HepG2 (cell line): ENCODE measurements around the gene PKM. TPM values are rescaled to one million over a fixed set of nuclear protein-coding genes. Genes with fewer than 3 reads are reported as not detected.
"Not testable (repeated sequence)": the region's sequence is repeated elsewhere in the genome, so short reads cannot be mapped to it uniquely, and the experiment has no call there.

Experiments
- ATAC-seq: fragments of 200-7000 bp; cut with Tn5 transposase; 3 replicates; pipeline ENCODE4 v1.9.1; 2020; ENCODE audit warnings: mild to moderate bottlenecking, moderate library complexity
- BruUV-seq: library from RNA; stranded (reverse); fragments of 400-500 nt; replicated peaks from 2 replicates; lab custom pipeline; 2021; lab: Mats Ljungman, UMichigan
- CTCF ChIA-PET: fragments of 300-600 bp; formaldehyde crosslinking; extraction: SDS; loops from one replicate; lab custom pipeline; 2021; ENCODE audit warnings: low total read pairs, inconsistent platforms, low intra/inter-chr PET ratio; lab: Yijun Ruan, JAX
- POLR2A ChIA-PET: fragments of 350-600 bp; sonication (Branson Sonifier 250); formaldehyde crosslinking; loops from one replicate; lab custom pipeline; 2020; ENCODE audit warnings: antibody characterized with exemption, inconsistent platforms; lab: Yijun Ruan, JAX
- DNase-seq: peaks from one replicate; pipeline ENCODE4 v3.0.0-alpha.2; 2015; ENCODE audit warnings: low spot score
- FAIRE-seq: peaks from 3 replicates; lab custom pipeline; 2011; peaks lifted over from hg19 to GRCh38; lab: Jason Lieb, UNC
- H2AFZ ChIP-seq: one replicate; pipeline ENCODE4 v1.6.1; 2011; ENCODE audit warnings: low read length, inconsistent platforms
- H3K27ac ChIP-seq: fragments of 300-600 bp; 3 replicates; pipeline ENCODE4 v1.8.0; 2011; ENCODE audit warnings: mixed run types, mild to moderate bottlenecking, mixed read lengths, low read length, inconsistent platforms; ENCODE audit not compliant: insufficient read depth; ENCODE audit errors: extremely low read length
- H3K27me3 ChIP-seq, 2 experiments: fragments of 200-600 bp in 1 of 2; 2 replicates in 1 of 2; 3 replicates in 1 of 2; pipeline versions ENCODE4 v1.6.0 to v1.8.0; 2011; ENCODE audit warnings: low read length in 2 of 2, mild to moderate bottlenecking in 2 of 2, moderate library complexity in 2 of 2, inconsistent platforms in 1 of 2; ENCODE audit not compliant: insufficient read depth in 2 of 2, control insufficient read depth in 1 of 2
- H3K36me3 ChIP-seq, 2 experiments: fragments of 200-600 bp in 1 of 2; replicated peaks in 1 of 2; 2 replicates in 1 of 2; 3 replicates in 1 of 2; pipeline versions ENCODE4 v1.5.1 to v1.8.0; 2011; ENCODE audit warnings: low read length in 2 of 2, inconsistent platforms in 1 of 2; ENCODE audit not compliant: insufficient read depth in 2 of 2, control insufficient read depth in 1 of 2
- H3K4me1 ChIP-seq: 2 replicates; pipeline ENCODE4 v1.5.1; 2012; ENCODE audit warnings: low read length, inconsistent platforms; ENCODE audit not compliant: insufficient read depth
- H3K4me2 ChIP-seq: 2 replicates; pipeline ENCODE4 v1.6.0; 2011; ENCODE audit warnings: low read depth, low read length, inconsistent platforms
- H3K4me3 ChIP-seq, 3 experiments: fragments of 200-600 bp in 1 of 3; sonication (generic), shearing (Covaris generic) in 1 of 3; replicated peaks in 1 of 3; 2 replicates each; pipeline ENCODE4 v1.5.1; 2011 to 2016; ENCODE audit warnings: low read length in 3 of 3, inconsistent platforms in 2 of 3, low read depth in 2 of 3, mild to moderate bottlenecking in 2 of 3, control low read depth in 1 of 3, mixed read lengths in 1 of 3; ENCODE audit not compliant: insufficient read depth in 1 of 3
- H3K79me2 ChIP-seq: one replicate; pipeline ENCODE4 v1.6.1; 2011; ENCODE audit warnings: low read length, inconsistent platforms; ENCODE audit not compliant: insufficient read depth
- H3K9ac ChIP-seq: 2 replicates; pipeline ENCODE4 v1.6.0; 2011; ENCODE audit warnings: mild to moderate bottlenecking, low read depth, low read length, inconsistent platforms; ENCODE audit not compliant: insufficient read depth
- H3K9me3 ChIP-seq: 2 replicates; pipeline ENCODE4 v1.5.1; 2012; ENCODE audit warnings: mild to moderate bottlenecking, low read length
- H4K20me1 ChIP-seq: 2 replicates; pipeline ENCODE4 v1.6.0; 2011; ENCODE audit warnings: inconsistent platforms, mild to moderate bottlenecking, low read length, moderate library complexity; ENCODE audit not compliant: insufficient read depth
- CEBPB ChIP-seq: IDR thresholded peaks from 2 replicates; pipeline ENCODE4 v1.6.1; 2011; ENCODE audit warnings: low read depth, low read length, improper control_type of control experiment, borderline replicate concordance
- GTF3A ChIP-seq: sonication (generic); formaldehyde crosslinking; conservative IDR thresholded peaks from 2 replicates; pipeline ENCODE4 v1.4.0; 2020; ENCODE audit warnings: mild to moderate bottlenecking, missing genetic modification reagents
- SRSF4 ChIP-seq: fragments of 200-400 bp; formaldehyde crosslinking; IDR thresholded peaks from one replicate; pipeline ENCODE4 v1.6.1; 2018; ENCODE audit warnings: mild to moderate bottlenecking, low read depth, low read length, moderate library complexity; ENCODE audit not compliant: poor library complexity, severe bottlenecking
- TFDP1 ChIP-seq: IDR thresholded peaks from 2 replicates; pipeline ENCODE4 v1.6.1; 2016; ENCODE audit warnings: missing compliant biosample characterization, missing genetic modification reagents, borderline replicate concordance
- TFDP2 ChIP-seq: sonication (generic); formaldehyde crosslinking; IDR thresholded peaks from 2 replicates; pipeline ENCODE4 v1.4.0; 2020; ENCODE audit warnings: missing genetic modification reagents
- ZNF292 ChIP-seq: sonication (generic); formaldehyde crosslinking; IDR thresholded peaks from 2 replicates; pipeline ENCODE4 v1.8.1; 2022; ENCODE audit warnings: mild to moderate bottlenecking, low read depth, missing genetic modification reagents, borderline replicate concordance
- ZNF75D ChIP-seq: sonication (generic); formaldehyde crosslinking; IDR thresholded peaks from 2 replicates; pipeline ENCODE4 v1.8.1; 2023; ENCODE audit warnings: missing genetic modification reagents, mild to moderate bottlenecking, borderline replicate concordance
- WGBS: methylation state at CpG from one replicate; pipeline ENCODE4 v1.1.6; 2017; ENCODE audit warnings: low lambda C conversion rate; 5-methylcytosine and 5-hydroxymethylcytosine counted together
- in situ Hi-C: cut with HindIII; loops from 2 replicates; pipeline ENCODE4 v1.10.0; 2017; ENCODE audit warnings: low pct_unique_long_range_greater_than_20kb; ENCODE audit not compliant: extremely low pct_ligation_motif_present
- intact Hi-C: fragments of 100-400 bp; cut with micrococcal nuclease; formaldehyde crosslinking; loops from one replicate; pipeline ENCODE4 v1.10.0; 2022; ENCODE audit not compliant: unreplicated experiment
- polyA plus RNA-seq, 8 experiments: library from polyadenylated mRNA; depleted of rRNA in 3 of 8; stranded (reverse) in 7 of 8; unstranded in 1 of 8; fragments of >200 nt; fragmentation: Illumina TruSeq in 4 of 8; extraction: Trizol in 4 of 8; gene quantifications; 2 replicates each; pipeline versions ENCODE4 v1.2.1 to v1.2.3, GENCODE V29; 2011 to 2016; ENCODE audit warnings: low read depth in 4 of 8, missing spikeins in 1 of 8, mixed read lengths in 1 of 8; ENCODE audit not compliant: insufficient read depth in 1 of 8
- total RNA-seq, 5 experiments: library from RNA; depleted of rRNA; stranded (reverse); fragments of >200 nt; fragmentation: Illumina TruSeq; extraction: Trizol; gene quantifications; 2 replicates each; pipeline ENCODE4 v1.2.3, GENCODE V29; 2016; ENCODE audit warnings: low read depth in 1 of 5

Gene PKM
- total and polyA plus RNA-seq, 2 of the 13 experiments (the other 11 are each of a cell fraction or from before 2014, with no cell fraction given), result 488 to 780 TPM

- TF ChIP-seq TFDP1 (no peak), GTF3A (CRISPR knock-in tag) (no peak), SRSF4 (no peak), TFDP2 (CRISPR knock-in tag) (no peak), ZNF75D (CRISPR knock-in tag) (no peak), ZNF292 (no peak)
- TF ChIP-seq, all 625 proteins: peak for 0
Observed at GRCh38 chr15:72172796-72173195, 58.2 kb downstream of the PKM start (continued).

GRCh38 chr15:72171978-72172377 lies 59.0 kb downstream of the PKM start:
- H3K9me3 ChIP-seq, H2AFZ ChIP-seq, H3K36me3 ChIP-seq, H3K4me2 ChIP-seq, in situ Hi-C loops: not testable (repeated sequence)
- TF ChIP-seq CEBPB, result peak; percentile 10; the same call in 1 of the 2 replicates
- TF ChIP-seq, all 625 proteins: peak for 1; not testable (repeated sequence) for 624
- intact Hi-C loops, H3K27ac ChIP-seq, ATAC-seq, BruUV-seq, POLR2A ChIA-PET, H3K9ac ChIP-seq, H4K20me1 ChIP-seq, CTCF ChIA-PET, H3K4me3 ChIP-seq, DNase-seq, H3K79me2 ChIP-seq, FAIRE-seq: not testable (repeated sequence)
- H3K4me1 ChIP-seq, result peaks cover 26% of the 10 kb centered on the region
- H3K27me3 ChIP-seq, result peaks cover 5 to 59% of the 10 kb centered on the region in 2 experiments; a peak in 4 of 5 replicates
- WGBS, result 19% methylated on average over 10 of the region's 10 CpGs
